Stimulated activated CD8-positive, alpha-beta memory T cell treated with anti-CD3 and anti-CD28 coated beads, Interleukin-4, amount 100 ng/mL, for 1 hour (primary cell): Measurements from ENCODE around the gene JUP.
"Not testable (repeated sequence)": the region's sequence is repeated elsewhere in the genome, so short reads cannot be mapped to it uniquely, and the experiment has no call there.

ENCODE experiments used
- DNase-seq, 2 donors: peaks; one replicate each; pipeline ENCODE4 v3.0.0-alpha.2; 2020; ENCODE audit warnings: low read depth in 2 of 2, low spot score in 1 of 2

Gene JUP

DNA sequence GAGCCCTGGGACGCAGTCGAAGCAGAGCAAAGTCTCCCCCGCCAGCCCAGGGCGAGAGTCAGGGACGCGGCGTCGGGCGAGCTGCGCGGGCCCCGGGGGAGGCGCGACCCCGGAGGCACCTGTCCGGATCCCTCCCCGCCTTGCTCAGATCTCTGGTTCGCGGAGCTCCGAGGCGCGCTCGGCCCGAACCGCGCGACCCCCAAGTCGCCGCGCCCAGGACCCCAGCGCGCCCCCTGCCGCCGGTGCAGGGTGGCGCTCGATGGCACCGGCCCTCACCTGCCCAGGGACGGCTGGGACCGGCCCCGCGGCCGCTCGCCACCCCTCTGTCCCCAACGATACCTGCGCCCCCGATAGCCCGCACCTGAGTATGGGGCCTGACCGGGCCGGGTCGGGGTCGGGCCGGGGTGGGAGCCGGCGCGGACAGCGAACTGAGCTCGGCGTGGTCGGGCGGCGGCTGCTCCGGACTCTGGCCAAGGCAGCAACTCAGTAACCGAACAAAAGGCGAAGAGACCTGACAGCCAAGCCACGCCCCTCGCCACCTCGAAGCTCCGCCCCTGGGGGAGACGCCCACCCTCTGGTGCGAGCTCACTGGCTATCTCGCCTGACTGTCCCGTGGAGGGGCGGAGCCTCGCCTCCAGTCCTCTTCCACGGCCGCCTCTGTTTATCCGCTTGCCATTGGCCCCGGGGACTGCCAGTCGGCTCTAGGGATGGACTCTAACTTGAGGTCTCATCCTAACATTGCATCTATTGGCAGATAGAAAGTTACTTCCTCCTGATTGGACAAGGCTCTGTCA is at the start of gene JUP:
TSS of gene JUP (minus strand) at position 485 of the 794 bp plus-strand sequence. CDS start 14,857 bp downstream, outside the sequence.
- peak; percentile 61 to 70 for DNase-seq

DNA sequence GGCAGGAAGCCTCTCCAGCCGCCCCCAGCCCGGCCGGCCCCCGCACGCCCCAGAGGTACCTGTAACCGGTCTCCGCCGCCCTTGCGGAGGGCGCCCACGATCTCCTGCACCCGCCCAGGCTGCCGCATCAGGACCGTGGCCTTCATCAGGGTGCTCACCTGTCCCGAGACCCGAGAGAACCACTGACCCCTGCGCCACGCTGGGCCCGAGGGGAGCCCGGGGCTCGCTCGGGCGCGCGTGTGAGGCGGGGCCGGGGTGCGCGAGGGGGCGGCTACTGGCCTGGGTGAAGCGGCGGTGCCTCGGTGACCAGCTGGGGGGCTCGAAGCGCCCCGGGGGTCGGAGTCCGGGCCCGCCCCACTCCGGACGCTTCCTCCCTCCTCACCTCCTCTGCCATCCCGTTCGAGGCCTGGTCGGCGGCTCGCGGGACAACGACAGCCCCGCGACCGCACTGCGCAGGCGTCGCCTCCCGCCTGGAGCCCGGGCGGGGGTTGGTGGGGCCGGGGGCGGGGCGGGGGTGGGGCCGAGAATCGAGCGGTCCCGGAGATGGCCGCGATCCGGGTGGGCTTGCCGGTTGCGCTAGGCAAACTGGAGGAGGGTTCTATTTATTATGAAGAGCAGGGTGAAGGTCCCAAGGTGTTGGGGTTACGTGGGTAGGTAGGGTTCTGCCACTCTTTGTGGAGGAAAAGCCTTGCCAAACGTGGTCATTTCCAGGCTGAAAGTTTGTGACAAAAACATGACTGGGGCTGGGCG is 49.5 kb upstream of the JUP start, which contains the start of gene NT5C3B:
TSS of gene NT5C3B (minus strand) at position 433 of the 750 bp plus-strand sequence. CDS start at position 394, 39 bp downstream.
- DNase-seq: peak; percentile 11 to 27

DNA sequence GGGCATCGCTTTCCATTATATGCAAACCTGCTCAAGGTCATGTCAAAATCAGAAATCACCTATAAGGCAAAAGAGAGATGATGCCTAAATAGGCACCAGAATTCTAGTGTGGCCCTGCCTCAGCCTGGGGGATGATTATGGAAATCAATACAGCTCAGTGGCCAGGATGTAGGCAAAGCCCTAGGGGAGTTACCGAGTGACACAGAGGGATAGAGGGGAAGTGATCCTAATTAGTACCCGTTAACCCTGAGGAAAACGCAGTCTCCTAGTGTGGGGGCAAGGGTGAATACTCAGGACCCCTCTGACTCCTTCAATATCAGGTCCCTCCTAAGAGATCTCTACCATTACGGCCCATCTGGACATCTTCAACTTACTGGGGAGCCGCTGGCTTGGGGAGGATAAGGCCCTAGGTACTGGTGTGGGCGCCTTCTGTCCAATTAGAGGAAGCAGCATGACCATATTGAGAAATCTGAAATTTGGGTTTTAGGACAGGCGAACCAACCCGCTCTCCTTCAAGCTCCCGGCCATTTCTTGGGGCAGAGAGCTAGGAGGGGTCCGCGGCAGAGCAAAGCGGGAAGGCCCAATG is 48.8 kb upstream of the JUP start:
- no peak for DNase-seq

DNA sequence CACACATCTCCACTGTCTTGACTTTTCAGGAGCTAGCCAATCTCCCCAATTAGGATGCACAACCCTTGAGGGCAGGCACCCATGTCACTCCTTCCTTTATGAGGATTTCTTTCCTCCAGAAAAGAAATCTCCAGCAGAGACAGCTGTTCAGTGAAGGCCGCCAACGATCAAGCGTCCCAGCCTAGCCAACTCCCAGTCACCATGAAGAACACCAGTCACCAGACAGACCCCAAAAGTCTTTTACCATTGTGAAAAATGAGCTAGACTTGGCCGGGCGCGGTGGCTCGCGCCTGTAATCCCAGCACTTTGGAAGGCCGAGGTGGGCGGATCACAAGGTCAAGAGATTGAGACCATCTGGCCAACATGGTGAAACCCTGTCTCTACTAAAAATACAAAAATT is 43.5 kb upstream of the JUP start:
- not testable (repeated sequence) for DNase-seq

DNA sequence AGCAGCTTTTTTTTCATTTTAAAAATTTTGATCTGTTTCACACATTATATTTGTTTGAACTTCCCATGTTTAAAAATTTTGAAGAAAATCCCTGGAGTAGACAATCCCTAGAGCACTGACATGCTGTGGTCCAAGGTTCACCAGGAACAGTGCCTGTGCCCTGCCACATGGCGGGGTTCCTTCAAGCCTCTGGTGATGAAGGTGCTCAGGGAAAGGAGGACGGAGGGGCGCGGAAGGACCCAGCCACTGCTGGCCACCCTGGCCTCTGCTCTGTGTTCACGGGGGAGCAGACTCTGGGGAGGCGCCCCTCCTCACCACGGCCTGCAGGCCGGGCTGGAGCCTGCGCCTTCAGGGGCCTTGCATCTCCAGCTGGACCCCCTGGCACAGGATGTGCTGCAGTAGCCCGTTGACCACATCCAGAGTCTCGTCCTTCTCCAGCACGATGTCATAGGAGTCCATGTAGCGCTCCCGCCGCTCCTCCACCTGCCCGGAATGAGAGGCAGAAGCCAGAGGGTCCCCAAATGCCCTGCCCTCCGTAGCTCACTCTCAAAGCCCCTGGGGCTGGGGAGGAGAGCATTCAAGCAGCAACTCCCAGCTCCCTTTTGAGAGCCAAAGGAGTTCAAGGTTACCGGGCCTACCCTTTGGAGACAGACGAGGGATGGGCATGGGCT is 38.8 kb upstream of the JUP start:
- DNase-seq: no peak

DNA sequence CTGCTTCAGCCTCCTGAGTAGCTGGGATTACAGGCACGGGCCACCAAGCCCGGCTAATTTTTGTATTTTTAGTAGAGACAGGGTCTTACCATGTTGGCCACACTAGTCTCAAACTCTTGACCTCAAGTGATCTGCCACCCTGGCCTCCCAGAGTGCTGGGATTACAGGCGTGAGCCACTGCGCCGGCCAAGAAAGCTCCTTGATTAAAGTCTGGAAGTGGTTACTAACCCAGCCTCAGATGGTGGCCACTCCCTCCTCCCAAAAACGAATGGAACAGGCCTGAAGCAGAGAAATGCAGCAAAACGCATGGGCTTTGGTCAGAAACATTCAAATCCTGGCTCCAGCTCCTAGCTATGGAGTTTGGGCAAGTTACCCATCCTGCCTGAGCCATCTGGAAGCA is 37.6 kb upstream of the JUP start:
- no peak for DNase-seq

DNA sequence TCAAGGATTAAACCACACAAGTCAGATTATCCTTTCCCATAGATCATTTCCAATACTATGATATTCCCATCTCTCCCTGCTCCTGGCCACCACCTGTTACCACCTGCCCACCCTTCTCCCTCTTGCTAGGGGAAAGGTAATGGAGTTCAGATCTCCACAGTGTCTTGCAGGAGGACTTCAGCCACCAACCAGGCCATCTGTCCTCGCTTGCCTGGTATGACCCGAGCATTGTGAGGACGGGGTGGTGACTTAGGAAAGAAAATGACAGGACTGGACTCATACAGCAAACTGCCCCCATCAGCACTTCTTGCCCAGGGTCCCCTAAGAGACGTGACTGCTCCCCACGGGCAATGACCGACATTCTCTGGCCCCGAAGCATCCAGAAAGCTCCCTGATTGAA is 37.1 kb upstream of the JUP start:
- DNase-seq: no peak

DNA sequence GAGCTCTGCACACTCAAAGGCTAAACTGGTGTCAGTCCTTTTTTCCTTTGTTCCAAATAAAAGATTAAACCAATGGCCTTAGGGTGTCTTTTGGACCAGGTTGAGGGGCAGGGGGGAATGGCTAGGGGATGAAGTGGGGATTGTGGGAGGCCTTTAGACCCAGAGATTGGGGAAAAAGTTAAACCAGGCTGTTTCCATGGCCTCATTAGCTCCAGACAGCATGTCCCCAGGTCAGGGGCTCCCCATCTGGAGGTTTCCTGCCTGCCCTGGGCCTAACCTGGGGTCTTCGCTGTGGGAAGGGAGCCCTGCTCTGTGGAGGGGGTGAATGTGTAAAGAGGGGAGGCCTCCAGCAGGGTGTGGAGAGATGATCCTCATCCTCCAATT is 36.6 kb upstream of the JUP start:
- DNase-seq: no peak

DNA sequence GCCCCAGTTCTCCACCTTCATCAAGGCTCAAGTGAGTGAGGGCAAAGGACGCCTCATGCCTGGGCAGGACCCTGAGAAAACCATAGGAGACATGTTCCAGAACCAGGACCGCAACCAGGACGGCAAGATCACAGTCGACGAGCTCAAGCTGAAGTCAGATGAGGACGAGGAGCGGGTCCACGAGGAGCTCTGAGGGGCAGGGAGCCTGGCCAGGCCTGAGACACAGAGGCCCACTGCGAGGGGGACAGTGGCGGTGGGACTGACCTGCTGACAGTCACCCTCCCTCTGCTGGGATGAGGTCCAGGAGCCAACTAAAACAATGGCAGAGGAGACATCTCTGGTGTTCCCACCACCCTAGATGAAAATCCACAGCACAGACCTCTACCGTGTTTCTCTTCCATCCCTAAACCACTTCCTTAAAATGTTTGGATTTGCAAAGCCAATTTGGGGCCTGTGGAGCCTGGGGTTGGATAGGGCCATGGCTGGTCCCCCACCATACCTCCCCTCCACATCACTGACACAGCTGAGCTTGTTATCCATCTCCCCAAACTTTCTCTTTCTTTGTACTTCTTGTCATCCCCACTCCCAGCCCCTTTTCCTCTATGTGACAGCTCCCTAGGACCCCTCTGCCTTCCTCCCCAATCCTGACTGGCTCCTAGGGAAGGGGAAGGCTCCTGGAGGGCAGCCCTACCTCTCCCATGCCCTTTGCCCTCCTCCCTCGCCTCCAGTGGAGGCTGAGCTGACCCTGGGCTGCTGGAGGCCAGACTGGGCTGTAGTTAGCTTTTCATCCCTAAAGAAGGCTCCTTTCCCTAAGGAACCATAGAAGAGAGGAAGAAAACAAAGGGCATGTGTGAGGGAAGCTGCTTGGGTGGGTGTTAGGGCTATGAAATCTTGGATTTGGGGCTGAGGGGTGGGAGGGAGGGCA is 36.0 kb upstream of the JUP start:
- no peak for DNase-seq

DNA sequence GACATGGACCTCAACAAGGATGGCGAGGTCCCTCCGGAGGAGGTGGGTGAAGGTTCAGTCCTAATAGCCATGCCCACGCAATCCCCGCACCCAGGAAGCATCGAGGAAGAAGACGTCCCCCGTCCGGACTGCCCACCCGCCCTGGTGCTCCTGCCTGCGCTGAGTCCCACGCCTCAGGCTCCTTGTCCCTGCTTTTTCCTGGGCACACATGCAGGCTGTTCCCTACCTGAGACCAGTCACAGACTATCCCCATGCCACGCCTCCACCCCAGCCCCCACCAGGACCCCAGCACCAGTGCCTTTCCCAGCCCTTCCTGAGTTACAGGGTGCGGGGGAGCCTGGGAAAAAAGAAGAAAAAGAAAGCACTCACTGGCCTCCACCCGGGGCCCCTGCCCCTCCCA is 35.3 kb upstream of the JUP start:
- no peak for DNase-seq

DNA sequence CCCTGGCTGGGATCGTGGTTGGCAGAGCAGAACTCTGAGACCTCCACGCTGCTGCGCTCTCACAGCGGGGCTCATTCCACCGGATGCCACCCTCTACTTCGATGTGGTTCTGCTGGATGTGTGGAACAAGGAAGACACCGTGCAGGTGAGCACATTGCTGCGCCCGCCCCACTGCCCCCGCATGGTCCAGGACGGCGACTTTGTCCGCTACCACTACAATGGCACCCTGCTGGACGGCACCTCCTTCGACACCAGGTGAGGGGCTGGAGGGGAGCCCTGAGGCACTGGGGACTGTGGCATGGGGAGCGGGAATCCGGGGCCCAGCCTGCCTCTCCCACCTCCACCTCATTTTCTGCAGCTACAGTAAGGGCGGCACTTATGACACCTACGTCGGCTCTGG is 31.5 kb upstream of the JUP start:
- DNase-seq: no peak

DNA sequence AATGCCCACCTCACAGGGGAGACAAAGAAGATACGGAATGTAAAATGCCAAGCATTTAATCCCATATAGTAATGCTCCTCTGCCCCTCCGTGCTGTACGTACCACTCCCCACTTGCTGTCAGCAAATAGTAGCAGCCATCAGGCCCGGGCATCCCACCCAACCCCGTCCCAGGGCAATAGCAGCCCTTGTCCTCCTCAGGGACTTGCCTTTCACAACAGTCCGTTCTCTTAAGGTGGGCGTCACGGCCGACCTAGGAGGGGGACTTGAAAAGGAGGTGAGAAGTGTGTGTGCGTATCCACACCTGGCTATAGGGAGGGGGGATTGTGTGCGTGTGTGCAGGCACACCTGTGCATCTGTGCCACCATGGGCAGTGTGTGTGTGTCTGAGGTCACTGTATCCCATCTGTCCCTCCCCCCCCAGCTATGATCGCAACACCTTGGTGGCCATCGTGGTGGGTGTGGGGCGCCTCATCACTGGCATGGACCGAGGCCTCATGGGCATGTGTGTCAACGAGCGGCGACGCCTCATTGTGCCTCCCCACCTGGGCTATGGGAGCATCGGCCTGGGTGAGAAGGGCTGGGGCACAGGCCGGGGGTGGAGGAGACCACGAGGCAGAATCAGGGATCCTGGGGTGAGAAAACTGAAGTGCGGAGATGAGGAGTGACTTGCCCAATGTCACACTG is 30.3 kb upstream of the JUP start:
- DNase-seq: no peak

DNA sequence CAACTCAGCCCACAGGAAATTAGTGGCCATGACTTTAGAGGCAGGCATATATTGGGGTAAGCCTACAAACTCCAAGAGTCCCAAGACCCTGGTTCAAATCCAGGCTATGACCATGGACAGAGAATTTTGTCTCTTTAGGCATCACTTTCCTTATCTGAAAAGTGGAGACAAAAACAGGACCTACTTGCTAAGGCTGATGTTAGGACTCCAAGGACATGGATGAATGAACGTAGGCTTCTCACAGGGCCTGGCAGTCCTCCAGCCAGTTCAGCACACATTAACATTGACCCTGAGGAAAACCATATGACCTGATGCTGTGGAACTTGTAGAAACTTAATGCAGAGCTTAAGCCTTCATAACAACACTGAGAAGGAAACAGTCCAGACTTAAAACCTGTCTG is 27.7 kb upstream of the JUP start:
- DNase-seq: no peak

DNA sequence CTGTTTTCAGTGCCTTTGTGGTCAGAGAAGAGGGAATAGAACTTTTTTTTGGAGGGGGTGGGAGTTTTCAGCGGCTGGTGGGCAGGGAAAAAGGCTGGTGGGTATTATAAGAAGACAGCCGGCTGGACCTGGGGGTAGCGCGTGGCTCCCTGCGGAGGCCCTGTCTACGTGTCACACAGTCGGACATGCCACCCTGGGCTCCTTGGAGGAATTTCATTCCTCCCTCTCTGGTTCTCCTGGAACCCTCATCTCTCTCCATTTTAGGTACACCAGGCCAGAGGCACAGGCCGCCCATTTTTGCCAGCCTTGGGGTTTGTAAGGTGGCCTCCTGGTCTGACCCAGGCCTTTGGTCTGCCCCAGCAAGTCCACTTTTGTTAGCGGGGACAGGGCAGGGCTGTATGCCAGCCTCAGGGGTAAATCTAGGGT is 27.2 kb upstream of the JUP start:
- DNase-seq: no peak

DNA sequence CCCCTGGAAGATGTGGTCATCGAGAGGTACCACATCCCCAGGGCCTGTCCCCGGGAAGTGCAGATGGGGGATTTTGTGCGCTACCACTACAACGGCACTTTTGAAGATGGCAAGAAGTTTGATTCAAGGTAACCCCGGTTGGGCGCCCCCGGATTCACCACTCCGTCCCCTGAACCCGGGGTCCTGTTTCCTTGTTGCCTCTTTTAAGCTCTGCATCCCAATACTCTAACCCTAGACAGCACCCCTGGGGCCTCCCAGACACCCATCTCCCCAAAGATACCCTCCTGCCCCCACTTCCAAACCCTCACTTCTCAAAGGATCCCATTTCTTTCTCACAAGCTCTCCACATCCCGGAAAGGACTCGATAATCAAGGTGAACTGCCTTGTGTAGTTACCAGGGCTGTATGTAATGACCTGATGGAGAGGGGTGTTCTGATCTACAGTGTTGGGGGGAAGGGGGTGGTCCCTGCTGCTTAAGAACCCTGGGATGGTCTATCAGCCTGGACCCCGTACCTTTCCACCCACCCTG is 26.7 kb upstream of the JUP start:
- no peak for DNase-seq

DNA sequence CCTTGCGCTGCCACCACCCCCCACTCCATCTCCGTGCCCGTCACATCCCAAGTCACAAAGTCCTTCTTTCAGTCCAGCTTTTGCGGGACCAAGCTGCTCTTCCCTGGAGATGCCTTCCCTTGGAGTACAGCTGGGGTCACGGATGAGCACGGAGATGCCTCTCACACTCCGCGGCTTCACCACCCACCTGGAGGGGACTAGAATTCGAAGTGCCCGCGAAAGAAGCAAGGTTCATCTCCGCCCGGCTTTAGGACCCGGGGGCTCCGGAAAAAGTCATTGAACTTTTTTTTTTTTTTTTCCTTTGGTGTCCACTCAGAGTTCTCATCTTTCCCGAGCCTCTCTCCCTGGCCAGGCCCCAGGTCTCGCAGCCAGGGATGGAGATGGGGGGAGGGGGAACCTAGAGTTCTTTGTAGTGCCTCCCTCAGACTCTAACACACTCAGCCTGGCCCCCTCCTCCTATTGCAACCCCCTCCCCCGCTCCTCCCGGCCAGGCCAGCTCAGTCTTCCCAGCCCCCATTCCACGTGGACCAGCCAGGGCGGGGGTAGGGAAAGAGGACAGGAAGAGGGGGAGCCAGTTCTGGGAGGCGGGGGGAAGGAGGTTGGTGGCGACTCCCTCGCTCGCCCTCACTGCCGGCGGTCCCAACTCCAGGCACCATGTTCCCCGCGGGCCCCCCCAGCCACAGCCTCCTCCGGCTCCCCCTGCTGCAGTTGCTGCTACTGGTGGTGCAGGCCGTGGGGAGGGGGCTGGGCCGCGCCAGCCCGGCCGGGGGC is 26.1 kb upstream of the JUP start, which contains the start of gene FKBP10:
TSS of gene FKBP10 (plus strand) at position 624 of the 771 bp plus-strand sequence. CDS start at position 655, 31 bp downstream.
- peak; percentile 15 to 27 for DNase-seq

DNA sequence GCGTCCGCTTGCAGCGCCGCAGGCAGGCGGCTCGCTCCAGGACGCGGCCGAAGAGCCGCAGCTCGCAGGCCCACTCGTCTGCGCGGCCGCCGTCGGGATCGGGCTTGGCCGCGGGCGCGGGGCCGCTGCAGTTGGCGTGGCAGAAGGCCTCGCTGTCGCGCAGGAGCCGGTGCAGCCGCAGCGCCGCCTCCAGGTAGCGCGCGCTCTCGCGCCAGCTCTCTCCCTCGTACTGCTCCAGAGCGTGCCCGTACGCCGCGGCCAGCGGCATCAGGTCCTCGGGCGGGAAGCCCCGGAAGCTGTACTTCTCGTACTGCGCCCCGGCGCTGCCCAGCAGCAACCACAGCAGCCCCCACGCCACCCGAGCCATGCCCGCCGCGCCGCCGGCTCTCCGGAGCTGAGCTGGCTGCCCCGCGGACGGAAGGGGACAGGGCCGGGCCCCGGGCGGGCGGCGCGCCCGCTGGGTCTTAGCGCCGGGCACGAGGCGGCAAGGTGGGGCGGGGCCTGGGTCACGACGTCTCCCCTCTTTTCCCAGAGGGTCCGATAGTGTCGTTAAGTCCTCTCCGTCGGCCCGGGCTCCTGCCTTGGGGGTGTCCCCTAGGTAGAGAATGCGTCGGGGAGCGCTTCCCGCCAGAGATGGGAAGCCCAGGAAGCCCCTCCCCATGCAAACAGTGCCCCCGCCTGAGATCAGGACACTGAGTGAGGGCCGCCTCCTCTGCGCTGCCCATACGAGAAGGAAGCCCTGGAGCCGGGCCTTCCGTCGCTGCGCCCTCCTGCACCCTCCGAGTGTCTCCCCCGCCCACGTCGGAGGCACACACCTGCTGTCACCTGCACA is 25.3 kb upstream of the JUP start, which contains the start of gene P3H4:
TSS of gene P3H4 (minus strand) at position 401 of the 832 bp plus-strand sequence. CDS start at position 367, 34 bp downstream.
- DNase-seq: peak; percentile 28 to 52
